ENCODE results near the gene P2RY1.
"Not testable (repeated sequence)": the region's sequence is repeated elsewhere in the genome, so short reads cannot be mapped to it uniquely, and the experiment has no call there.

P2RY1 gene

DNA sequence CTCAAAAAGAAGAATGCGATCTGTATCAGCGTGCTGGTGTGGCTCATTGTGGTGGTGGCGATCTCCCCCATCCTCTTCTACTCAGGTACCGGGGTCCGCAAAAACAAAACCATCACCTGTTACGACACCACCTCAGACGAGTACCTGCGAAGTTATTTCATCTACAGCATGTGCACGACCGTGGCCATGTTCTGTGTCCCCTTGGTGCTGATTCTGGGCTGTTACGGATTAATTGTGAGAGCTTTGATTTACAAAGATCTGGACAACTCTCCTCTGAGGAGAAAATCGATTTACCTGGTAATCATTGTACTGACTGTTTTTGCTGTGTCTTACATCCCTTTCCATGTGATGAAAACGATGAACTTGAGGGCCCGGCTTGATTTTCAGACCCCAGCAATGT lies 1.3 kb downstream of the P2RY1 start:
- DNase-seq (ENCODE audit: low spot score): no peak

DNA sequence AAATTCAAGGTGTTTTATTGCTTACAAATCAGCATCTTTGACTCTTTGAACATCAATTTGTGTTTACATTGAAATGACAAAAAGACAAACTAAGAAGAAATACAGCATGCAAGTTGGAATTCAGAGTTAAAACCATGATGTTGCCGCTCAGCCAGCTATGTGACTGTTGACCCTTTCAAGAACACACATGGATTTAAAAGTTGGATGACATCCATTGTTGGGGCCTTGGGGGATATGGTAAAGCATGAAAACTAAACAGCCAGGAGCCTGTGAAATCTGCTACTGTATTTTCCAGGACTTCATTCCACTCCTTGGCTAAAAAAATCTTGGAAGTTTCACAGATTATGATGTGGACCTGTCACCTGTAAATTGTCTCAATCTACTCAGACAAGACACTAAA lies 4.6 kb downstream of the P2RY1 start:
- no peak for DNase-seq (ENCODE audit: low spot score)

DNA sequence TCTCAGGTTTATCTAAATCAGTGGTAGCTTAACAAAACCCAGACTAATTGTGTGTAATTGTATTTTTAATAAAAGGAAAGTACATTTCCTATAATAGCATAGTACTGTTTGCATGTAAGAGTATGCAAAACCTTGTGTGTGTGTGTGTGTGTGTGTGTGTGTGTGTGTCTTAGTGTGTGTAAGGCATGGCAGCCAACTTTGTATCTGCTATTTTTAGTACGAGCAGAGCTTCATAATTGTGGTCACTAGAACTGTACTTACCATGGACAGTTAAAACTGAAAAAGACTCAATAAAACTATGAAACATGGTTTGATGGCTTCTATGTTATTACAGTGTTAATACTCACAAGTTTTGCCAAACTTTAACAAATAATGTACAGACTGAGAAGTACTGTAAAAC lies 6.2 kb downstream of the P2RY1 start:
- DNase-seq (ENCODE audit: low spot score): no peak

DNA sequence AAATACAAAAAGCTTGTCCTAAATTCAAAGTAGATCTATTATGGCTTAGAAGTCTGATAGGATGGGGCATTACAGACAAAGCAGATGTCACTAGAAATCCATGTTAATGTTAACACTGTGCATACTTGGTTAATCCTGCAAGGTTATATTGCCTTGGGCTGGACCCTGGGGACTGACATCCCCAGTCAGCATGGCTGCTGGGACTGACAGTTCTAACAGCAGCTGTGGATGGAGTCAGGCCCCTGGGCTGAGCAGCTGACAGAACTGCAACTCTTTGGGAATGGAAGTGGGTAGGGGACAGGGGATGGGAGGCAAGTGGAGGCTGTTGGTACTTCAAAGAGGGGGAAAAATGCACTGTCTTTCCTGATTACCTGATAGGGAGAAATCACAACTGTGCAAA lies 7.5 kb downstream of the P2RY1 start:
- DNase-seq (ENCODE audit: low spot score): no peak

DNA sequence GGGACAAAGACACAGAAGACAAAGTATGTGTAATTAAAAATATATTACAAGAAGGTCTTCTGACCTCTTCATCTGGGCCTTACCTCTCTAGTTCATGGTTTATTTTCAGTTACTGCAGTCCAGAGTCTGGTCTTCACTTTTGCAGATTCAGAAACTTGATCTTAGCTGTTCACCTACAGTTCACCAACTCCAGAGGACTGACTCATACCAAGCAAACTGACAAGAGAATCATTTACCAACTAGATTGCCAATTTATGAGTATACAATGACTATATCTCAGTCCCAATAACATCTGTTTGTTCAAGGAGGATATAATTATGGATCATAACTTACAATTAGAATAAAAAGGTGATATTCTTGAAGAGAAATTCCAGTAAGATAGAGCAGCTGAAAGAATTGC lies 9.0 kb downstream of the P2RY1 start:
- DNase-seq (ENCODE audit: low spot score): no peak

DNA sequence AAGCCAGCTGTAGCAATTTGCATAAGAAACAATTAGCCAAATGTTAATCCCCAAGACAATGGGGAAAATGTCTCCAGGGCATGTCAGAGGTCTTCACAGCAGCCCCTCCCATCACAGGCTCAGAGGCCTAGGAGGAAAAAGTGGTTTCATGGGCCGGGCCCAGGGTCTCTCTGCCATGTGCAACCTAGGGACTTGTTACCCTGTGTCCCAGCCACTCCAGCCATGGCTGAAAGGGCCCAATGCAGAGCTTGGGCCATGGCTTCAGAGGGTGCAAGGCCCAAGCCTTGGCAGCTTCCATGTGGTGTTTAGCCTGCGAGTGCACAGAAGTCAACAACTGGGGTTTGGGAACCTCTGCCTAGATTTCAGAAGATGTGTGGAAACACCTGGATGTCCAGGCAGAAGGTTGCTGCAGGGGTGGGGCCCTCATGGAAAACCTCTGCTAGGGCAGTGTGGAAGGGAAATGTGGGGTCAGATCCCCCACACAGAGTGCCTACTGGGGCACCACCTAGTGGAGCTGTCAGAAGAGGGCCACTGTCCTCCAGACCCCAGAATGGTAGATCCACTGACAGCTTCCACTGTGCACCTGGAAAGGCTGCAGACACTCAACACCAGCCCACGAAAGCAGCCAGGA lies 11.8 kb downstream of the P2RY1 start:
- not testable (repeated sequence) for DNase-seq (ENCODE audit: low spot score)

DNA sequence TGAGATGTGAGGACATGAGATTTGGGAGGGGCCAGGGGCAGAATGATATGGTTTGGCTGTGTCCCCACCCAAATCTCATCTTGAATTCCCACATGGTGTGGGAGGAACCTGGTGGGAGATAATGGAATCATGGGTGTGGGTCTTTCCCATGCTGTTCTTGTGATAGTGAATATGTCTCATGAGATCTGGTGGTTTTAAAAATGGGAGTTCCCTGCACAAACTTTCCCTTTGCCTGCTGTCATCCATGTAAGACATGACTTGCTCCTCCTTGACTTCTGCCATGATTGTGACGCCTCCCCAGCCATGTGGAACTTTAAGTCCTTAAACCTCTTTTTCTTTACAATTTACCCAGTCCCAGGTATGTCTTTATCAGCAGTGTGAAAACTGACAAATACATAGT lies 12.7 kb downstream of the P2RY1 start:
- not testable (repeated sequence) for DNase-seq (ENCODE audit: low spot score)

DNA sequence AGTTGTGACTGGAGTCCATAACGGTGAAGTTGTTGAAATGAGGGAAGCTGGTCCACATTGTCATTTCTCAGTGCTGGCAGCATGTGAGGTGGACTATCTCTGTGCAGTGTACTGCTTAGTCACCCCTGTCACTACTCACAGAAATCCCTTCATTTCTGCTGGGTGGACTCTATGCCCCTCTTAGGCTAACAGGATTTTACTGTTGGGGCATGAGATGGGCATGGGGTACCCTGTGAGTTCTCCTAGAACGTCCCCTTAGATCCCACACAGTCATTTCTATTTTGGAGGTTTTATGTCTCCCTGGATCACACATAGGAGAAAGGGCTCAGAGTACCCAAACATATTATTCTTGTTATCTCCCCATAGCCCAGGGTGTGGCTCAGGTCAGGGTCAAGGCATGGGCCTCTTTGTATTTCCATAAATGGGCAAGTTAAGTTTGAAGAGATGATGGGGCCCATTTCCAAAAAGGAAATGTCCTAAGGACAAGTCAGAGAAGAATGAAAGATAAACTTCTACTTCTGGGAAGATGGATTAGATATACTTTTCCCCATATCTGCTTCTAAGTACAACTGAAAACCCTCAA lies 15.2 kb downstream of the P2RY1 start:
- DNase-seq (ENCODE audit: low spot score): no peak

DNA sequence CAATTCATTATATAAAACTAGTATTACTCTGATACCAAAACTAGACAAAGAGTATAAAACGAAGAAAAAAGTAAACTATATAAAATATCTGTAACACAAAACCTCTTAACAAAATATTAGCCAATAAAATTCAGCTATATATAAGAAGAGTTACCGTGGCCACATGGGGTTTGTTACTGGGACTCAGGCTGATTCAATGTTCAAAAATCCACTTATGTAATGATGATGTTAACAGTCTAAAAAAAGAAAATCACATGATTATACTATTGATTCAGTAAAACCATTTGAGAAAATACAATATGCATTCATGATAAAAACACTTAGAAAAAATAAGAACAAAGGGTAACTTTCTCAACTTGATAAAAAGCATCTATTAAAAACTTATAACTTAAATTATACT lies 18.3 kb downstream of the P2RY1 start:
- DNase-seq (ENCODE audit: low spot score): no peak

DNA sequence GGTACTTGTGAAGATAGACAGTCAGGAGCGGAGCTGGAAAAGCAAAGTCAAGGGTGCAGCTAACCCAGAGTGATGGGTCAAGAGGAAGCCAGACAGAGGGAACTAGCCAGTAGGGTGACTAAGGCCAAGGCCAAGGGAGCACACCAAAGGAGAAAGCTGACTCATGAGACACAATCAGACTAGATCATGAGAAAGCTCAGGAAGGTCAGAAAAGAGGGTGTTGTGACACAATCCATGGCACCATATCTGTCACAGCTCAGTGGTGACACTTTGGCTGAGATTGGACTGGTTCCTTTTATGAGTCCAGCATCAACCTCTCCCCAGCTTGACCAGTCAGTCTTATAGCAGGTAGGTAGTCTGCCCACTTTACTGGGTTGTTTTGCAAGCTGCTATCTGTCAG lies 22.2 kb downstream of the P2RY1 start:
- no peak for DNase-seq (ENCODE audit: low spot score)

DNA sequence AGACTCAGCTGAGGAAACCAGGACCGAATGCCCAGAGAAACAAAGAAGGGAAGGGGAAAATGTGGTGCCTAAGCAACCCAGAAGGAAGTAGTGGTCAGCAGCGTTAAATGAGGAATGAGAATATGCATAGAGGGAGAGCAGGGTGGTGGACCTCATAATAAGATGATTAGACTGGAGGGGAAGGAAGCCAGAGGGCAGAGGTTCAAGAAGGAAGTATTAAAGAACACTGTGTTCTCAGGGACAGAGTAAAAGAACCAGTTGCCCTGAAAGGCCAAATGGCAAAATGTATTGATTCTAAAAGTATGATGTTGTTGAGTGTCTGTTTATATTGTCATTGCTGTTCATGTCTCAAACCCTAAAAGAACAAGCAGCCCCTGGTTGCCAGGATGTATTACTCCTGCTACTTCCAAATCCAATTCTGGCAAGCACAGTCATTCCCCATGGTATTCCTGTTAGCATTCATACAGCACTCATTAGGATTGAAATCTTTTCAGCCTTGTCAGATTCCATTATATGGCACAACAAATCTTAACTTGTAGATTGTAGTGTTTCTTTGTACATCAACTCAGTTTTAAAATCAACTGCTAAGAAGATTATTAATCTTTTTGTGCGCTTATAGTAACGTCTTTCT lies 23.4 kb downstream of the P2RY1 start:
- DNase-seq (ENCODE audit: low spot score): no peak

DNA sequence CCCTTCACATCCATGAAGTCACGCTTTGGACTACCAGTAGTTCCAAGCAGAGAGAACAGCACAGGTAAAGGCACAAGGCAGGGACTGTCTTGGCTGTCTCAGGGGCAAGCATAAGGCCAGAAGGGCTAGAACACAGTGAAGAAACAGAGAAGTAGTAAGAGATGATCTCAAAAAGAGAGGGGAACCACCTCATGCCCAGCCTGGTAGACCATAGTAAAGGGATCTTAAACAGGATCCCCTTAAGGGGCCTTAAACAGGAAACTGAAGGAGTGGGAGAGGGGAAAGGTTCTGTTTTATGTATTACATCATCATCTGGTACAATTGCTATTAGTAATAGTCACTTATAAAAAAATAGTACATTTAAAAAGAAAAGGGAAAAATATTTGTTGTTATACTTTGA lies 25.8 kb downstream of the P2RY1 start:
- no peak for DNase-seq (ENCODE audit: low spot score)

DNA sequence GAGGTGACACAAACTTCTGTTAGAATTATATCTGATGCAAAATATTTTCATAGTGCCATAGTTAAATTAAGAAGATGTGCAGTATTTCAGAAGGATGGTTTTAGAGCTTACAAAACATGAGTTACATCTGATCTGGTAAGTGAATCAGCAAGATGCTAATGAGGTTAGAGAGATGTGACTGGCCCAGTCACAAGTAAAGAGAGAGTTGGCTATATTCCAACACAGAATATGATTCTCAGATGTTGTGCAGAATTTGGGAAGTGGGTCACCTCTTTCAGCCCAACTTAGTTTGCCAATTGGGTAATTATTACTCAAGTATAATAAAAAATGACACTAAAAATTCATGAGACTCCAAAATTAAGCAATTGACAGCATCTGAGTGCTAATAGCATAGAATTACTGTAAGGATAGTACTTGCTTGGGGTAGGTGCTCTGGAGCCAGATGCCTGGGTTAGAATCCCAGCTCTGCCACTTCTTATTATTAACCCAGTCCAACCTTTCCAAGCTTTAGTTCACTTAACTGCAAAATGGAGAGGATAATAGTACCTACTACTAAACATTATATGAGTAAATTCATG lies 30.8 kb downstream of the P2RY1 start:
- DNase-seq (ENCODE audit: low spot score): peak; percentile 6

DNA sequence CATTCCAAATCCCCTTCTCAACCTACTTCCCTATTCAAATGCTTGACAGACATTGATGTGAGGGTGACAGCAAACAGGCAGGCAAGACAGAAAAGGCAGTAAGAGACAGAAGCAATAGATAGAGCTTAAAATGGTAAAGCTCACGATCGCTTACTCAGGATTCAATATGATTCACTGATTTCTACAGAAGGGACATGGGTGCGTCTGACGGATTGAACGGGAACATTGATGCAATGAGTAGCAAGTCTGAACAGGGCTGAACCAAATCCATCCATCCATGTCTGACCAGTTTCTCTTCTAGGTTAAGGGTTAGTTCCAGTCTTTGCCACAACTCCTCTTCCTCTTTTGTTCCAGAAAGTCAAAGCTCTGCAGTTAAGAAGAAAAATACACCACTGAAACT lies 35.1 kb downstream of the P2RY1 start:
- no peak for DNase-seq (ENCODE audit: low spot score)

DNA sequence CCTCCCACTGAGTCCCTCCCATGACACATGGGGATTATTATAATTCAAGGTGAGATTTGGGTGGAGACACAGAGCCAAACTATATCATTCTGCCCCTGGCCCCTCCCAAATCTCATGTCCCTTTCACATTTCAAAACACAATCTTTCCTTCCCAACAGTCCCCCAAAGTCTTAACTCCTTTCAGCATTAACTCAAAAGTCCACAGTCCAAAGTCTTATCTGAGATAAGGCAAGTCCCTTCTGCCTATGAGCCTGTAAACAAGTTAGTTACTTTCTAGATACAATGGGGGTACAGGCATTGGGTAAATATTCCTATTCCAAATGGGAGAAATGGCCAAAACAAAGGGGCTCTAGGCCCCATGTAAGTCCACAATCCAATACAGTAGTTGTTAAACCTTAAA lies 38.4 kb downstream of the P2RY1 start:
- not testable (repeated sequence) for DNase-seq (ENCODE audit: low spot score)

DNA sequence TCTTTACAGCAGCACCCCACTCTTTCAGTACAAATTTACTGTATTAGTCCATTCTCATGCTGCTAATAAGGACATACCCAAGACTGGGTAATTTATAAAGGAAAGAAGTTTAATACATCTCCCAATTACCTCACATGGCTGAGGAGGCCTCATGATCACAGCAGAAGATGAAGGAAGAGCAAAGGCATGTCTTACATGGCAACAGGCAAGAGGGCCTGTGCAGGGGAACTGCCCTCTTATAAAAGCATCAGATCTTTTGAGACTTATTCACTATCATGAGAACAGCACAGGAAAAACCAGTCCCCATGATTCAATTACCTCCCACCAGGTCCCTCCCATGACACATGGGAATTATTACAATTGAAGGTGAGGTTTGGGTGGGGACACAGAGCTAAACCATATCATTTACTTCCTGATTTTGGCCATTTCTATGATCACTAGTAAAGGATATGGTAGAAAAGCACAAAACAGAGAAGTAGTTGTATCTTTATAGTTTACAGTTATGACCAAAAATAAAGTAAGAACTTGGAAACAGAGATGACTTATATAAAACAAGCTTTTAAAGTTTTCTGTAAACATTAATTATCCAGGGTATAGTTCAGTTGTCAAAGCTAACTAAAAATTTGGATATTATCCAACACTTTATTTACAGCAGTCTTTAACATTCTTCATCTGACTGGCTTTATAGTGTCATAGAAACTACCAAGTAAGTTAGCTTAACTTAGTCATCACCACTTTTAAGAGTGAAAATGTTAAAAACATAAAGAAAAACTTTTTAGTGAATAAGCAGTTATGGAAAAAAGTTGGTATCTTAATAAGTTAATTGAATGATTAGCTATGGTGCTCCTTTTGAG lies 40.2 kb downstream of the P2RY1 start:
- DNase-seq (ENCODE audit: low spot score): no peak

DNA sequence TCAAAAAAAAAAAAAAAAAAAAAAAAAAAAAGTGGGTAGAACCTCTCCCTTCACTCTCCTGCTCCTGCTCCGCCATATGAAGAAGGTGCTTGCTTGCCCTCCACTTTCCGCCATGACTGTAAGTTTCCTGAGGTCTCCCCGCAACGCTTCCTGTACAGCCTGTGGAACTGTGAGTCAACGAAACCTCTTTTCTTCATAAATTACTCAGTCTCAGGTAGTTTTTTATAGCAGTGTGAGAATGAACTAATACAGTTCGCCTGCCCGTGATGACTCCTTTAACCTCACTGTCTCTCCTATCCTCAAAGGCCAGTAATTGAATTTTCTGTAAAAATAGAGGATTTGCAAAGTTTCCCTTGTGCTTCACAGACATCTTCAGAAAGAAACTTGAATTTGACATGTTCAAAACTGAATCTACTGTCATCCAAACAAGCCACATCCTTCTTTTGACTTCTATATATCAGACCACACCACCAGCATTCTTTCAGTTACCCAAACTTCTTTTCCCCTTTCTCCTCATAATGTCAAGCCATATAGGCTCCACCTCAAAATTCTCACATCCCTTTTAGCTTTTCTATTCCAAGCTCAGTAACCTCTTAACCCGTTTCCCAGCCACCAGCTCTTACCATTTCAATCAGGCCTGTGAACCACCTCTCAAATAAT lies 44.3 kb downstream of the P2RY1 start:
- no peak for DNase-seq (ENCODE audit: low spot score)

DNA sequence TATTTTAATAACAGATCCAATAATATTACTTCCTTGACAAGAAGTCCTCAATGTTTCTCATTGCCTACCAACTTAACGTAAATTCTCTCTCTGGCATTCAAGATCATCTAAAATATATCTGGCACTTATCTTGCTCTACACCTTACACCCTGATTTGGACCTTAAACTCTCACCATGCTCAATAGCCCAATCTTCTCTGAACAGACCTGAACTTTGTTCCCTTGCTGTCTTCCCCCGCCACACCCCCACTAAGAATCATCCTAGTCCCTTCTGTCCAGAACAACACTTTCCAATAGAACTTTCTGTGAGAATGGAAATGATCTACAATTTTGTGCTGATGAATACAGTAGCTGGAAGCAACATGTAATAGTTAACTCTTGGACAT lies 44.9 kb downstream of the P2RY1 start:
- DNase-seq (ENCODE audit: low spot score): no peak

DNA sequence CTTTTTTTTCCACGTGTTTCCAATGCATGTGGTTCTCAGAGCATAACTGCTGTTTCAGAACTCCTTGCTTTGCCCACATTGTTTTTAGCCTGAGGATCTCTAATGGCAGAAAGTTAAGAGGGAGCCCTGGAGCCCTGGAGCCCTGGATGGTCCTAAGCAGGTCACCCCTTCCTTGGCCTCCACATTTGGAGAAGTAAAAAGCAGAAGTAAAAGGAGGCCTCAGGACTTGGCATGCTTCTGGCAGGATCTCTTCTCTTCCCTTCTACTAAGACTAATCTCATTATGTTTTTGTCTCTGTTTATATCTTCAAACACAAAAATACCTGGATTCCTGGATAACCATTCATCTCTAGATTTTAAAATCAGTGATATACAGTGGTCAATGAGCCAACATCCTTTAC lies 50.1 kb downstream of the P2RY1 start:
- DNase-seq (ENCODE audit: low spot score): no peak
